ENCODE results near the gene NELFE. TPM values are rescaled to one million over a fixed set of nuclear protein-coding genes. Genes with fewer than 3 reads are reported as not detected.

The NELFE gene
- total and polyA plus RNA-seq, 2 of the 13 experiments (the other 11 are each of a cell fraction or from before 2014, with no cell fraction given): 51.3 to 69.8 TPM

GRCh38 chr6:31972709-31973350 is 14.1 kb upstream of the NELFE start (continued):
- TF ChIP-seq DZIP1 (CRISPR knock-in tag; IDR thresholded peaks at IDR 0.05) (peak; percentile 8; the same call in 1 of the 2 replicates), ZNF782 (CRISPR knock-in tag; IDR thresholded peaks at IDR 0.05; ENCODE audit: borderline replicate concordance) (no peak), ZBTB46 (CRISPR knock-in tag; IDR thresholded peaks at IDR 0.05; ENCODE audit: borderline replicate concordance) (0 out of 2 replicates have a peak, but pooled peaks have one; percentile 5), RBAK (CRISPR knock-in tag; IDR thresholded peaks at IDR 0.05) (no peak; the same call in 1 of the 2 replicates), E2F2 (CRISPR knock-in tag; IDR thresholded peaks at IDR 0.05; ENCODE audit: borderline replicate concordance) (no peak; the same call in 1 of the 2 replicates), ZNF20 (CRISPR knock-in tag; IDR thresholded peaks at IDR 0.05) (no peak), ATF7 (IDR thresholded peaks at IDR 0.05) (no peak), ATF7 (CRISPR knock-in tag; IDR thresholded peaks at IDR 0.05) (no peak), IRX3 (CRISPR knock-in tag; IDR thresholded peaks at IDR 0.05; ENCODE audit: borderline replicate concordance, low read depth) (no peak), NFAT5 (CRISPR knock-in tag; IDR thresholded peaks at IDR 0.05) (0 out of 2 replicates have a peak, but pooled peaks have one; percentile 22), STAT6 (CRISPR knock-in tag; IDR thresholded peaks at IDR 0.05; ENCODE audit: borderline replicate concordance) (peak; percentile 21; the same call in 1 of the 2 replicates), BHLHE40 (IDR thresholded peaks at IDR 0.05; ENCODE audit: low read length) (no peak), MYNN (CRISPR knock-in tag; IDR thresholded peaks at IDR 0.05; ENCODE audit: low read depth) (no peak), DNMT1 (CRISPR knock-in tag; IDR thresholded peaks at IDR 0.05) (no peak)
